Esophagus muscularis mucosa (tissue), 4 donors: ENCODE data around the gene UNC13C.

Experiments
- CTCF ChIP-seq, 3 experiments: fragments of 200-600 bp in 2 of 3; fragments of 450-650 bp in 1 of 3; sonication (generic) in 2 of 3; IDR thresholded peaks; one replicate each; pipeline ENCODE4 v1.5.1; 2017 to 2019; ENCODE audit warnings: antibody characterized with exemption in 3 of 3, mild to moderate bottlenecking in 2 of 3, moderate library complexity in 1 of 3
- EP300 ChIP-seq: sonication (generic); formaldehyde crosslinking; IDR thresholded peaks from one replicate; pipeline ENCODE4 v1.6.1; 2017; ENCODE audit warnings: antibody characterized with exemption
- POLR2A ChIP-seq: fragments of 450-650 bp; IDR thresholded peaks from one replicate; pipeline ENCODE4 v1.6.1; 2017; ENCODE audit warnings: antibody characterized with exemption, moderate library complexity, mild to moderate bottlenecking, low read depth

- TF ChIP-seq CTCF (IDR thresholded peaks at IDR 0.05), result no peak
- no peak for TF ChIP-seq EP300
- no peak for TF ChIP-seq POLR2A
Observed at GRCh38 chr15:54577476-54578250, 599.4 kb downstream of the UNC13C start.
